Lower leg skin (tissue), 3 donors: ENCODE data around the gene CDKAL1.

Experiments
- CTCF ChIP-seq, 3 donors: fragments of 450-650 bp; IDR thresholded peaks; one replicate each; pipeline ENCODE4 v1.5.1; 2016; ENCODE audit warnings: antibody characterized with exemption in 3 of 3, mild to moderate bottlenecking in 3 of 3, moderate library complexity in 2 of 3
- POLR2A ChIP-seq, 2 donors: fragments of 450-650 bp; IDR thresholded peaks; one replicate each; pipeline ENCODE4 v1.6.1; 2016 to 2017; ENCODE audit warnings: antibody characterized with exemption in 2 of 2, mild to moderate bottlenecking in 1 of 2, moderate library complexity in 1 of 2

- TF ChIP-seq POLR2A (IDR thresholded peaks at IDR 0.05) (no peak), CTCF (IDR thresholded peaks at IDR 0.05) (no peak)
These were observed 312.4 kb downstream of the CDKAL1 start for GRCh38 chr6:20846602-20847028.
